Stimulated activated CD4-positive, alpha-beta T cell treated with anti-CD3 and anti-CD28 coated beads, TNF-alpha, amount 100 ng/mL, for 48 hours (primary cell): ENCODE results near the gene METAP1D.
A peak's percentile ranks its signal among the peaks of the same experiment; 100 is the strongest.
"Not testable (repeated sequence)": the region's sequence is repeated elsewhere in the genome, so short reads cannot be mapped to it uniquely, and the experiment has no call there.

ENCODE experiments used
- DNase-seq, 3 donors: peaks; one replicate each; pipeline ENCODE4 v3.0.0-alpha.2; 2020; ENCODE audit warnings: low read depth in 3 of 3

METAP1D gene

DNA sequence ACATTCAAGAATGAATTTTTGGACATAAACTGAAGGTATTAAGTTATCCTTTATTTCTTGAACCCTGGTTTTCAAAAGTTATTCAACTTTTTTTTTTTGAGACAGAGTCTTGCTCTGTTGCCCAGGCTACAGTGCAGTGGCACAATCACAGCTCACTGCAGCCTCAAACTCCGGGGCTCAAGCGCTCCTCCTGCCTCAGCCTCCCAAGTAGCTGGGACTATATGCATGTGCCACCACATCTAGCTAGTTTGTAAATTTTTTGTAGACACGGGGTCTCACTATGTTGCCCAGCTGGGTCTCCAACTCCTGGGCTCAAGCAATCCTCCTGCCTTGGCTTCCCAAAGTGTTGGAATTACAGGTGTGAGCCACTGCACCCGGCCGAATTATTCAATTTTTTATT lies 2.7 kb upstream of the METAP1D start:
- DNase-seq = not testable (repeated sequence)

DNA sequence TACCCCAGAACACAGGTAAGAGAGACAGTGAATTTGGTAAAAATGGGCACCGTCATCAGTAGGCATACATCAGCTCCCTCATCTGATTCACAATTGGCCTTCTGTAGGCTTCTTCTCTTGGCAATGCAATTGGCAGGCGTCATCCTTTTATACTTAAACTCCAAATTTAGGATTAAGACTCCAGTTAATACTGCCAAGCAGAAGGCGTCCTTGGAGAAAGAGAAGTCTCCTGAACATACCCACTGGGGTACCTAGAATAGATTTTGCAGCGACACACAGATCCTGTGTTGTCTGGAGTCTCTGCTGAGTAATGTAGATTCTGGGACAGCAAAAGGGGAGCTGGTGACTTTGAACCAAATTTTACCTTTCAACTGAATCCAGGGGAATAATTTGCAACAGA lies 592 bp upstream of the METAP1D start:
- peak in 1 of 3 donors; percentile 2 for DNase-seq

DNA sequence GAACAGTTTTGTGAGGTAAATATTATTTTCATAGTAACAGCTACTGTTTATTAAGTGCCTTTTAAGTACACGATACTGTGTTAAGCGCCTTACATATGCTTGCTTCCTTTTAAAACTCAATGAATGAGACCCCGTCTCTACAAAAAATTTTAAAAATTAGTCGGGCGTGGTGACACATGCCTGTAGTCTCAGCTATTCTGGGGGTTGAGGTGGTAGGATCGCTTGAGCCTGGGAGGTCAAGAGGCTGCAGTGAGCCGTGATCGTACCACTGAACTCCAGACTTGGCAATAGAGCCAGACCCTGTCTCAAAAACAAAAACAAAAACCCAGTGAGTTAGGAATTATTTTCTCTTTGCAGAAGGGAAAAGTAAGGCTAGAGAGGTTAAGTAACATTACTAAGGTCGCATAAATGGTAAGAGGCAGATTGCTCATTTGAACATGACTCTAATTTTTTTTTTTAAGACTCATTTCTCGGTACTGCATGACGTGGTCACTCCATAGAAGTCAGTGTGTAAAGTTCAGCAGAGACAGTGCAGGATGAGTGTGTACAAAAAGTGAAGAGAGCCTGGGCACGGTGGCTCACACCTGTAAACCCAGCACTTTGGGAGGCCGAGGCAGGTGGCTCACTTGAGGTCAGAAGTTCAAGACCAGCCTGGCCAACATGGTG lies 1.1 kb downstream of the METAP1D start:
- DNase-seq = peak in 1 of 3 donors; percentile 3

DNA sequence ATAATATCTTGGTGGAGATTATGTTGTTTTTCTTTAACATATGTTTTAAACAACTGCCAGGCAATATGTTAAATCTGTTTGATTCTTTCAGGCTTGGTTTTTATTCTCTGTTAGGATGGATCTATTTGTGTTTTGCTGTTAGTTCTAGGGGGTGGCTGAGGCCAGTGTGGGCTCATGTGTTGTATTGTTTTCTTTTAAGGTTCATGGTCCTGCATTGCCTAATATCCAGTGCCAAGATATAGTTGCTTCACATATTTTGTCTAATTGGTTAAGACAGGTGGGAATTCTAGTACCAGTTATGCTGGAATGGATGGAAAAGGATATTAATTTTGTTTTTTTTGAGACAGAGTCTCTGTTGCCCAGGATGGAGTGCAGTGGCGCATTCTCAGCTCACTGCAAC lies 7.6 kb downstream of the METAP1D start:
- no peak for DNase-seq

DNA sequence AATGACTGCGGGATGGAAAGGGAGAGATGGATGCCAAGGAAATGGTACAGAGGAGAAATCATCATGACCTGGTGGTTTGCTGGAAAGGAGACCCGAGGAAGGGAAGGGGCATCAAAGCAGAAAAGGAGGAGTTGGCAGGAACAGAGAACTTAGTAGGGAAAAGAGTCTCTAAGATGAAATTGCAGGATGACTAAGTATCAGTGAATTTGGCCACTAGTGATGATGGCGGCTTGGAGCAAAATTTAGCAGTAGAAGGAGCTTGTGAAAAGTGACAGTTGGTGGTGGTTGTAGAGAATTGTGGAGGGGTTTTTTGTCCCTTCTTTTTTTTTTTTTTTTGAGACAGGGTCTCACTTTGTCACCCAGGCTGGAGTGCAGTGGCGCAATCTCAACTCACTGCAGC lies 10.1 kb downstream of the METAP1D start:
- no peak for DNase-seq

DNA sequence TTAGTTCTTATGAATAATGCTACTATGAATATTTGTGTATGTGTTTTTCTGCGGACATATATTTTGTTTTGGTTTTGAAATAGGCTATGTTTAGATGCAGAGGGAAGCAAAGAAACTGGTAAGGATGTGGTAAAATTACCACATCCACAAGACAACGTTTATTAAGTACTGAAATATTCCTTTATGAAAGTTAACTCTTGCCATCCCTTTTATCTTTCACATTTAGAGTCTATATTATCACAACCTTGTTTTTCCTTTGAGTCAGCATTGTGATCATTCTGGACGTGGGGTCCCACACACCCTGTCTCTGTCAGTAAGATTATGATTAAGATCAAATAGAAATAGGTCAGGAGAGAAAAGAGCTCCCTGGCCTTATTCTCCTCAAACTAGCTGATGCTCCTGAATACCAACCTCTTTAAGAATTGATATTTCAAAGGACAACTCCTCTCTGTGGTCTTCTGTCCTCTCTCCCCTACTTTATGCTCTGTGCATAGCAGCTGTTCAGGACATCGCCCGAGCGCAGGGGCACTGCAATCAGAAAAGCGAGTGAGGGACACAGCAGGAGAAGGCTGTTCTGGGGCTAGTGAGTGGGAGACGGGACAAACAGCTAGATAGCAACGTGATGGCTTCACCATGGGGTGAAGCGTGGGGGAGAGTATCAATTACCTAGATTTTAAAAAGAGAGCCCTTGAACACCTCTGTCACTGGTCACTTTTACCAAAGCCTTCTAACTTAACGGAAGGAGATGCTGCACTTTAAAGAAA lies 12.2 kb downstream of the METAP1D start:
- DNase-seq = no peak

DNA sequence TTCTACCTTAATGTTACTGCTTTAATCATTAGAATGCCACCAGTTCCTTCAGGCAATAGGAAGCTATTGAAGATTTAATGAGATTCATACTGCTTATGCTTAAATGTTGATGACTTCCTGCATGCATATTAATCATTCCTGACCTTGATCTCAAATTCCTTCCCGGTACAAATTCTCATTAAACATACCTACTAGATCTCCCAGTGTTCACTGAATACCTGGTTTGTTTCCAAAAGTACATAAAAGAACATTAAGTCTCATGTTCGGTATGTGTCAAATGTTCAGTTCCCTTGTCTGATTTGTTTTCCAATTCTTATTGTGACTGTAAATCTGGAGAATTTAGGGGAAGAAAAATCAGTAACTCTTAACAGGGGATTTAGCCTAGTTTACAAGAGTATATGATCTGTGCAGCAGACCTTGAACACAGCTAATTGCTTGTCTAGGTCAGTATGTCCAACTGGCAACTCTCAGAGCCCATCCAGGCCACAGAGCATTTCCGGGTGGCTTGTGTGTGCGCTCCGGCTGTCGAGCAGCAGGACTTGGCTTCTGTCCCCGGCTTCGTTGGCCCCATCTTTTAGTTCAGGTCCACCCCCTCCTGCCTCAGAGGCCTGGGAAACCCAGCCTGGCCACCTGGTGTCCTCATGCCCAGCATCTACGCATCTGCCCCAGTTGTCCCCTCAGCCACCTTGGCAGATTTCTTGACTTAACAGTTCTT lies 13.1 kb downstream of the METAP1D start:
- no peak for DNase-seq

DNA sequence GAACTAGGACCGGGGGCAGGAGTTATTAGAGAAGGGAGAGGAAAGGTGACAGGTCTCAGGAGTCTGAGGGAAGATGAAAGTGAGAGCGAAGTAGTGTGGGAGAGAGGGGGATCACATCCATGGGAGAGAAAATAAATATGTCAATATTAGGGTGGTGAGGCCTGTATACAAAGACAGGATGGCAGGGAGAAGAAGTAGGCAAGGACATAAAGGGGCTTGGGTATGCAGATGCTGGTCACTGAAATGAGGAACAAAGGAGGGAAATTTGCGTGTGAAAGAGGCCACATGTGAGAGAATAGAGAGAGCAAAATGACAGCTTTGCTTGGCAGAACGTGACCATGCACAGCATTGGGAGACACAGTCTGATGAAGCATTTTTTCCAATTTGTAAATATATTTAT lies 13.6 kb downstream of the METAP1D start:
- DNase-seq = no peak

DNA sequence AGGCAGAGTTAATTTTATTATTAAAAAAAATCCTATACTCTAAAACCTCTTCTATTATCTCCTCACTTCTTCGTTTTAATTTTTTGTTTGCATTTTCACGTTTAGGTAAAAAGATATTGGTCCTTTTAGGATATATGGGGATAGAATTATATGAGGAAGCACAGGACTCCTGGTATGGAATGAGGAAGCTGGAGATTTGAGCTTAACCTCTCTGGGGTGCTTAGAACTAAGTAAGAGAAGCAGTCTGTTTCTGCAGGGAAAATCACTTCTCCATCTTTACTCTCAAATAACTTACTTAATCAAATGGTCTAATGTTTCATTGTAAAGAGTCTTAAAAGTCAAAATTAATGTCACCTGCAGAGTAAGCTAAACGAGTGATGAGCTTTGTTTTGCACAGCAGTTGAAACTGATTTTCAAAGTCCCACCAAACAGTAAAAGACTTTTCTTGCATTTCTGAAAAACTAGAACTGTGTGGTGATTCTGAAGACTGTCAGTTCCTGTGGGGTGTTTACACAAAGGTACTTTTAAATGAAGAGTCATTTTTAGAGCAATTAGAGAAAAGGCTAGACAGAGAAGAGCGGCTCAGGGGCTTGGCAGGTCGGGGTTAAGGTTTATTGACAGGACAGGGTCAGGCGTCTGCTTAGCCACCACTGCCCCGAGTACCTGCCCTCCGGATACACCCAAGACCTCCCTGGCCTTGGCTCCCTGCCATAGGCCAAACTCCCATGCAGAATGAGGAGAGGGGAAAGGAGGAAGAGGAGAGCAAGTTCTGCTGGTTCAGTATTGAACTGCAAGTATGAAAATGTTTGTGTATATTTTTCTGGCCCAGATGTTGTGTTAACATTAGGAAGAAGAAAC lies 21.6 kb downstream of the METAP1D start:
- DNase-seq = no peak

DNA sequence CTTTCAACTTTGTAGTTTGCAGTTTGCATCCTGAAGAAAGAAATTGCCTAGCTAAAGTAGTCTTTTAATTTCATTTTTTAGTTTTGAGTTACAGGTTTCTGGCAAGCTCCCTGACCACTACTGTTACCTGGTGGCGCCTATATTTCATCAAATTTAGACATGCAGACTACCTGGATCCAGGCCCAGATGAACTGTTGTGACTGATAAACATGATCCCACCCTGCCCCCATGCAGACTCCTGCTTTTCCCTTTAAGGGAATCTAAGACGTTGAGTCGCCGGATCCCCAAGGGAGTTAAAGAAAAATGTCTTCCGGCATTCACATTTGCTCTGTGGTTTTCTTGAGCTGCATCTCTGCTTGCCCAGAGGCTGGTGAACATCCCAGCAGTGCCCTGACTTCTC lies 22.2 kb downstream of the METAP1D start:
- no peak for DNase-seq

DNA sequence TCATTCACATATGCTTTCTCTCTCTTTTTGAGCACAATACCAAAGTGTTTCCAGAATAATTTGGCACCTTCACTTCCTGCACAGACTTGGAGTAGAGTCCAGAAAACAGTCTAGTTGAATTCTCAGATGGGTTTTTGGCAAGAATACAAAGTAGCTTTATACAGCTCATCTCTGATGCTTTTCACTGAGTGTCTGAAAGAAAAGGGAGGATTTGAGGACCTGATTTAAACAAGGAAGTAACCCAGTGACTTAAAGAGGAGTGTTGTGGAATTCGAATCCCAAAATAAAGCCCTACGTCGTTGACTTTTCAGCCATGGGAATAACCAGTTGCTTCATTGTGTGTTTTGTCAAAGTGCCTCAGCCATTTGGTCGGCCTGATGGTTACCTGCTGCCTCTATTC lies 31.8 kb downstream of the METAP1D start:
- DNase-seq = no peak

DNA sequence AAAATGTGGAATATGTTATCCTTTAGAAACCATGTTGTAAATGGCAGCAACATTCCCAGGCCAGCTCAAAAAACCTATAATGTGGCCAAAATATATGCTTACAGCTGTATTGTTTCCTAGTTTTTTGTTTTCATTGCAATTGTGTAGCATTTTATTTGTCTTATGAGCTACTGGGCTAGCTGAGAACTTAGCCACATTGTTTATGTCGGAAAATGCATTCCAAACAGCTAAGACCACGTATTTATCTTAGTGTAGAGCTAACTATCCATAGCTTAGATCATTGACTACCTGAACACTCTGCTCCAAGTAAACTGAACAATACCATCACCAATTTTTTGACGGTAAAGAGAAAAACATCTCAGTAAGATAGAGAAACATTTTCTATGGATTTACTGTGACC lies 38.4 kb downstream of the METAP1D start:
- no peak for DNase-seq

DNA sequence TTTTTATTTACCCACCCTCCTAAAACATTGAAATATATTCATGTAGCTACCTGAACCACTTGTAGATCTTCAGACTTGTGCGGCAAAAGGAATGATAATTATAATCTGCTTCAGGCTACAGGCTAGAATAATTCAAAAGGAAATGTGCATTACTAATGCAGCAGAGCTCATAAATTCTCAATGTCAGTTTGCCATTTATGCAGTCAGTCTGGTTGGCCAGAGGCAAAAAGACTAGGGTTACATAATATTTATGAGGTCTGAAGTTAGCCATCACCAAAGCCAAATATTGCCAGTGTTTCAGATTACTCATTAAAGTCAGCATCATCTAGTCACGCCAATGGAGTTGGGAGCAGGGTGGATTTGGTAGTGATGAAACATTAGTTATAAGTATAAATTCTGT lies 38.9 kb downstream of the METAP1D start:
- DNase-seq = no peak

DNA sequence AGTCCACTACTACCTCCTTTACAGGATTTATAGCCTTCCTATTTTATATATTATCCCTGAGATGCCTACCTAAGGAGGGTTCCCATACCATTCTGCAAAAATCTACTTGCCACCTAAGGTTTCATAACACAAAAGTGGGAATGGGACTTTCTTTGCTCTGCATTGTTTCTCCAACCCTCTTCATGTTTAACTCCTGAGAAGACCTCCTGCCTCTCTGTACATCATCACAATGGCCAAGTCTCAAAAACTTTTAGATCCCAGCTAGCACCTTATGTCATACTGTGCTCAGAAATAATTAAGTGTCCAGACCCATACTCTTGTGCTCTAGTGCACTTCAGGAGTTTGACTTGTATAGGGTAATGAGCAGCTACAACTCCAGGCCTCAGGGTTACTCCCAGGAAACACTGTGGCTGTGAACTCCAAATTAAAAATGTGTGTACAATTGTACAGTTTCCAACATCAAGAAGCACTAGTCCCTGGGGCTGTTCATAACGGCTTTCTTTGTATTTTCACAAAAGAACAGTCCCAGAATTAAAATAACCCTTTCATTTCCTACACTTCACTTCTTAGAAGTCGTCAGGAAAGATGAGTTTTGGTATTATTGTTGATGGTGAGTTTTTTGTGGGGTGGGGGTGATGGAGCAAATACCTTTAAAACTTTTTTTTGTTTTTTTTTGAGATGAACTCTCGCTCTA lies 39.4 kb downstream of the METAP1D start:
- DNase-seq = no peak

DNA sequence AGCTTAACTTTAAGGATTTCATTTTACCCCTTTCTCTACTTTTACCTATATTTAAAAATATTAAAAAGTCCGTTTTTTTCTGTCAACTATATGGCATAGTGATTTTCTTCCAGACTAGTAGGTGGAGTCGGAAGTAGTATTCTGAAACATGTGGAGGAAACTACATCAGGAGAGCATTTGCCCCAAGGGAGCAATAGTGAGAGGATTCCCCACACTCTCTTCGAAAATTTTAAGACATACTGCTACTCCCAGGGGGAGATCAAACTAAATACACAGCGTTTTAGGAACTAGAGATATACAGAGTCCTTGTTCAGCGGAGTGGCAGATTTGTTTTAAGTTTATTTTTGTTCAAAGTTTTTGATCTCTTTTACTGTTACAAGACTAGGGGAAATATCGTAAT lies 40.6 kb downstream of the METAP1D start:
- no peak for DNase-seq

DNA sequence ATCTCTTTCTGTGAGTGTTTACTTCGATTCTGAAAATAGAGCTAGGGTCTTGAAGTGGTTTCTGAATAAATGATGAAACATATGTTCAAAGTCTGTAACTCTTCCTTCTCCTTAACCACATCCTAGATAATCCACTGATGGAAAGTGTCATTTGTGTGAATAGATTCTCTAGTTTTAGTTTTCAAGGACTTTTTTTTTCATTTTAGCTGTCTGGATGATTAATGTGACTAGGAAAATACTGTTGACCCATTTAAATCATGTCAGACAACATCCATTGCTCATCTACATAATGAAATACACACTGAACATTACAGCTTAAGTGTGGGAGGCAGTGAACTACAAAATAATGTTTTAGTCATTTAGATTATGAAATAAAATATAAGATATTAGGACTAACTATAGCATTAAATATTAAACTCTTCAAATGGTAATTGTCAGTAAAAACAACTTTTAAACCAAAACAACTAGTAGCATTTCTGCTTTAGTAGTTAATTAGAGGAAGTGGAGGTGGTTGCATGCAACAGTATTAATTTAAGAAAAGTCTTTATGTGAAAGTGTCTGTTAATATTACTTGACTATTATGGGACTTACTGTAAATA lies 46.4 kb downstream of the METAP1D start:
- no peak for DNase-seq

DNA sequence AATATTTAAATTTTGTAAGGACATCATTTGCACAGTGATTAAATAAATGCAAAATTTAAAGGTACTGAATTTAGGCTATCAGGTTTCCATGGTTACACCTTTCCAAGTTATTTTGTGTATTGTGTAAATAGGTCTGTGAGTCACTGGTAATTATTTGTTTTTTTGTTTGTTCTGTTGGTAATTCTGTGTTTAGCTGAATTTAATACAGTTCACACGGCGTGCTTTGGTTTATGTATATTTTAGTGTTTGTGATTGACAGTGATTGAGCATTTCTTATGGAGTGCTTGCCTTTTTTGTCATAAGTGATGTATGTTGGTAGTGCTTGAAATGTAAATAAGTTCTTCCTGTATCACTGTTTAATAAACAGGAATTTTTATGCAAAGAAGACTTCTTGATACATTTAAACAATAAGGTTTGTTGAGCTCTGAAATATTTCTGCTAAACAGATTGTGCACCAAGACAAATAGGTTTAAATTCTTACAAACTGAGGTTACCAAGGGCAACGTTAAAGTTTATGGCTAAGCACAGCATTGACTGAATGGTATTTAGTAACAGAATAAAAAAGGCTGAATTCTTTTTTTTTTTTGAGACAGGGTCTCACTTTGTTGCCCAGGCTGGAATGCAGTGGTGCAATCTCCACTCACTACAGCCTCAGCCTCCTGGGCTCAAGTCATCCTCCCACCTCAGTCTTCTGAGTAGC lies 47.3 kb downstream of the METAP1D start:
- DNase-seq = no peak

DNA sequence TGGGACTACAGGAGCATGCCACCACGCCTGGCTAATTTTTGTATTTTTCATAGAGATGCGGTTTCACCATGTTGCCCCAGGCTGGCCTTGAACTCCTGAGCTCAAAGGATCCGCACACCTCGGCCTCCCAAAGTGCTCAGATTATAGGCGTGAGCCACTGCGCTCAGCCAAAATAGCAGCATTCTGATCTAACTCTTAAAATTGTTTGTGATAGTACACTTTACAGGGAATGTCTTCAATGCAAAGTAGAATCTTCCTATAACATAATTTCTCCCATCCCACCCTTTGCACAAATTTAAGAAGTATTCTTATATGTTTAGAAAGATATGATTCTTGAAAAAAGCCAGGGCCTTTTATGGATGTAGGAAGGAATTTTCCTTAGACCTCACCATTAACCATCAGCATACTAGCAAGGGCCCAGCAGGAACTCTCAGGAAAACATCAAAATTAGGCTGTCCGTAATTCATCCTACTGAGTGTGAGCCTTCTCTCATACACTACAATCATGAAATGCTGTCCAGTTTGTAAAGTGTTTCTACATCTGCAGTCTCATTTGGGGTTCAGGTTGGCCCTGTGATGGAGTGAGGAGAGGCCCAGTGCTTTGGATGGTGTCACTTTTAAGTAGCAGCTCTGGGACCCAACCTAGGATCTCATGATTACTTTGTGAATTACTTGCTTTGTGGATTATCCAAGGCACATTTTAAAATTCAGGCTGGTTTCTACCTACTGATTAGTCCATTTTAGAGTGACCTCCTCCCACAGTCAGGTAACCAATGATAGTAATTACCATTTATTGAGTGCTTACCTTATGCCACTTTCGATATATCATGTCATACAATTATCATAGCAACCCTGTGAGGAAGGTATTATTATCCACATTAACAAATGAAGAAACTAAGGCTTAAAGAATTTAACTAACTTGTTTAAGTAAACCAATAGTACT lies 48.1 kb downstream of the METAP1D start:
- DNase-seq = no peak
